Lung (tissue), 12 donors: ENCODE measurements around the gene PCGF6. TPM values are rescaled to one million over a fixed set of nuclear protein-coding genes. Genes with fewer than 3 reads are reported as not detected.

Experiments
- ATAC-seq: fragments of 200-7000 bp; cut with Tn5 transposase; one replicate; pipeline ENCODE4 v1.9.1; 2020; ENCODE audit warnings: moderate number of reproducible peaks; ENCODE audit not compliant: insufficient read depth, low FRiP score
- DNase-seq, 3 donors: peaks; one replicate each; pipeline ENCODE4 v3.0.0-alpha.2; 2013 to 2017
- H3K27ac ChIP-seq, 2 donors: one replicate each; pipeline ENCODE4 v1.5.1; 2013; ENCODE audit warnings: mild to moderate bottlenecking in 2 of 2, moderate library complexity in 2 of 2, control low read depth in 1 of 2, inconsistent platforms in 1 of 2, low read depth in 1 of 2, low read length in 1 of 2
- H3K27me3 ChIP-seq, 3 donors: one replicate each; pipeline ENCODE4 v1.5.1; 2013; ENCODE audit warnings: low read length in 2 of 3; ENCODE audit not compliant: control insufficient read depth in 3 of 3, insufficient read depth in 3 of 3
- H3K36me3 ChIP-seq, 4 donors: one replicate each; pipeline ENCODE4 v1.5.1; 2013; ENCODE audit warnings: low read length in 4 of 4, mild to moderate bottlenecking in 1 of 4, moderate library complexity in 1 of 4; ENCODE audit not compliant: control insufficient read depth in 4 of 4, insufficient read depth in 4 of 4
- H3K4me1 ChIP-seq, 5 donors: one replicate each; pipeline ENCODE4 v1.5.1; 2013; ENCODE audit warnings: low read length in 5 of 5, mild to moderate bottlenecking in 2 of 5, moderate library complexity in 1 of 5; ENCODE audit not compliant: control insufficient read depth in 5 of 5, insufficient read depth in 5 of 5
- H3K4me3 ChIP-seq: one replicate; pipeline ENCODE4 v1.5.1; 2013; ENCODE audit warnings: mild to moderate bottlenecking, control low read depth, moderate library complexity
- H3K9ac ChIP-seq, 2 donors: one replicate each; pipeline ENCODE4 v1.5.1; 2013; ENCODE audit warnings: low read length in 2 of 2, control low read depth in 1 of 2; ENCODE audit not compliant: insufficient read depth in 1 of 2
- H3K9me3 ChIP-seq, 4 donors: one replicate each; pipeline ENCODE4 v1.5.1; 2013; ENCODE audit warnings: low read length in 3 of 4, mild to moderate bottlenecking in 1 of 4, moderate library complexity in 1 of 4; ENCODE audit not compliant: control insufficient read depth in 4 of 4, insufficient read depth in 3 of 4
- CTCF ChIP-seq: IDR thresholded peaks from 2 replicates; pipeline ENCODE4 v1.5.1; 2012; ENCODE audit warnings: mild to moderate bottlenecking; ENCODE audit errors: control extremely low read depth, extremely low read depth
- WGBS, 2 donors: extraction: QIAGEN DNeasy Blood & Tissue Kit; methylation state at CpG; one replicate each; pipeline ENCODE4 v1.1.7; 2013; 5-methylcytosine and 5-hydroxymethylcytosine counted together
- polyA plus RNA-seq, 2 donors: library from polyadenylated mRNA; stranded (reverse); fragments of 200-250 nt; gene quantifications; one replicate each; pipeline ENCODE4 v1.2.1, GENCODE V29; 2013
- total RNA-seq, 2 donors: library from RNA; depleted of rRNA in 1 of 2; stranded (reverse); fragments of >200 nt in 1 of 2; gene quantifications; one replicate each; pipeline ENCODE4 v1.2.1, GENCODE V29; 2014 to 2021
- donor health status: control.
- donor health status: control.
- donor health status: Bipolar disorder and iron deficiency.
- donor health status: healthy.
- donor health status: DM: yes; HTN: yes; CAD: no.

The PCGF6 gene
- total and polyA plus RNA-seq, 4 donors = 5.2 to 7.7 (median 6.5) TPM

- H3K27me3 ChIP-seq = no peaks in the 10 kb centered on the region
- WGBS, 2 donors = 53 to 61% methylated on average over 2 of the region's 2 CpGs
- peaks cover 0 to 8% (median 0%) of the 10 kb centered on the region in 5 donors for H3K4me1 ChIP-seq
- H3K36me3 ChIP-seq = no peaks in the 10 kb centered on the region
- DNase-seq (no peak), ATAC-seq (no peak)
- H3K27ac ChIP-seq = no peak overlapping the region
- no peak overlapping the region for H3K4me3 ChIP-seq
- no peak overlapping the region for H3K9ac ChIP-seq
- H3K9me3 ChIP-seq = no peaks in the 10 kb centered on the region
- TF ChIP-seq CTCF = no peak
These were observed 2.3 kb upstream of the PCGF6 start for GRCh38 chr10:103353281-103353680.

GRCh38 chr10:103350175-103350516 lies 794 bp downstream of the PCGF6 start:
- H3K9me3 ChIP-seq = no peaks in the 10 kb centered on the region
- peak overlapping the region in 1 of 2 donors; percentile 55 for H3K9ac ChIP-seq
- 55 to 57% methylated on average over 15 to 16 of the region's 16 CpGs for WGBS, 2 donors
- DNase-seq (no peak), ATAC-seq (no peak)
- peak overlapping the region; percentile 91 to 93 for H3K27ac ChIP-seq
- TF ChIP-seq CTCF = no peak
- H3K4me1 ChIP-seq = peaks cover 0 to 8% (median 0%) of the 10 kb centered on the region in 5 donors
- H3K4me3 ChIP-seq = peak overlapping the region; percentile 90
- H3K36me3 ChIP-seq = peaks cover 2 to 14% (median 9%) of the 10 kb centered on the region in 4 donors
- no peaks in the 10 kb centered on the region for H3K27me3 ChIP-seq

GRCh38 chr10:103336370-103336769 lies 14.6 kb downstream of the PCGF6 start:
- H3K4me3 ChIP-seq = no peak overlapping the region
- ATAC-seq (no peak), DNase-seq (no peak)
- H3K27me3 ChIP-seq = no peaks in the 10 kb centered on the region
- peaks cover 3 to 10% (median 7%) of the 10 kb centered on the region in 4 donors for H3K36me3 ChIP-seq
- H3K4me1 ChIP-seq = no peaks in the 10 kb centered on the region
- no peak for TF ChIP-seq CTCF
- no peaks in the 10 kb centered on the region for H3K9me3 ChIP-seq
- 97 to 98% methylated on average over 4 of the region's 4 CpGs for WGBS, 2 donors
- no peak overlapping the region for H3K9ac ChIP-seq
- H3K27ac ChIP-seq = no peak overlapping the region

GRCh38 chr10:103334567-103334966 lies 16.4 kb downstream of the PCGF6 start:
- no peaks in the 10 kb centered on the region for H3K27me3 ChIP-seq
- no peak for TF ChIP-seq CTCF
- H3K27ac ChIP-seq = no peak overlapping the region
- H3K9me3 ChIP-seq = no peaks in the 10 kb centered on the region
- H3K4me3 ChIP-seq = no peak overlapping the region
- H3K9ac ChIP-seq = no peak overlapping the region
- no peak for ATAC-seq
- H3K4me1 ChIP-seq = no peaks in the 10 kb centered on the region
- peaks cover 5 to 17% (median 10%) of the 10 kb centered on the region in 4 donors for H3K36me3 ChIP-seq
- DNase-seq = no peak
